NOMO-1 (cell line): ENCODE measurements around the gene NCKAP1.
"Not testable (repeated sequence)": the region's sequence is repeated elsewhere in the genome, so short reads cannot be mapped to it uniquely, and the experiment has no call there.

Experiments
- DNase-seq, 2 experiments: peaks; one replicate each; lab custom pipeline; 2025; ENCODE audit not compliant: unreplicated experiment in 2 of 2; lab: John Stamatoyannopoulos, UW

NCKAP1 gene

DNA sequence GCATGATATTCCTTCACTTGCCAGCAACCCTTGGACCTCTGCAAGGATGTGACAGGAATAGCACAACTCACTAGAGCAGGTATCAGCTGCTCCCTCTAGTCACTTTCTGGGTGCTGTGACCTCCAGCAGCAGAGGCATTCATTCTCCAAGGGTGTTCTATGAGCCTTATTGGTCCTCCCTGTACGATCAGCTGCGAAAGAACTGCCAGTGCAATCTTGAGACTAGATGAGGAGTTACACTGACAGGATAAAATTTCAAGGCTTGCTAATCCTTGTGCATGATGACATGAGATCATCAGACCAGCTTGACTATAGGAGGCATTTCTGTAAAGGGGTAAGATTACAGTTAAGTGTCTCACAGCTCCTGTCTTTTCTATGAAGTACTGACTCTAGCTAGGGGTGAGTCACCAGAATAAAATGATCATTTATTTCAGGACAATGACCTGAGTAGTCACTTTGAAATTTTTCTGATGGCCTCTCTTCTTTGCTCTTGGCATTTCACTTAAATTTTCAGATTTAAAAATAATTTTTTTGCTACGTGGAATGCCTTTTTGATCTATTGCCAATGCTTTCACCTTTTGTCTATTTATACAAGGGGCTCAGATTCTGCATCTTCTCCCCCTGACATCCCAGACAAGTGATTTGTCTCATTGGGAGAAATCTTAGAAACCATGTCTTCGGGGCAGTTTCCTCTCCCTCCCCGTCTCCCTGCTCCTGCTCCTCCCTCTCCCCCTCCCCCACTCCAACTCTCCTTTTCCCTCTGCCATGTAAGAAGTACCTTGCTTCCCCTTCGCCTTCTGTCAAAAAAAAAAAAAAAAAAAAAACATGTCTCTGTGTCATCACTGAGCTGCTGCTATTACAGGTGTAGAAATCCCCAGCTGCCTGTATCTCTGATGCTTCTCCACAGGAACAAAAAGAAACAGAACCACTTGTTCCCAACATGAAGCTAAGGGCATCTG lies 122.6 kb downstream of the NCKAP1 start:
- no peak for DNase-seq

GRCh38 chr2:182914852-182915251 lies 123.4 kb downstream of the NCKAP1 start:
- DNase-seq: no peak

DNA sequence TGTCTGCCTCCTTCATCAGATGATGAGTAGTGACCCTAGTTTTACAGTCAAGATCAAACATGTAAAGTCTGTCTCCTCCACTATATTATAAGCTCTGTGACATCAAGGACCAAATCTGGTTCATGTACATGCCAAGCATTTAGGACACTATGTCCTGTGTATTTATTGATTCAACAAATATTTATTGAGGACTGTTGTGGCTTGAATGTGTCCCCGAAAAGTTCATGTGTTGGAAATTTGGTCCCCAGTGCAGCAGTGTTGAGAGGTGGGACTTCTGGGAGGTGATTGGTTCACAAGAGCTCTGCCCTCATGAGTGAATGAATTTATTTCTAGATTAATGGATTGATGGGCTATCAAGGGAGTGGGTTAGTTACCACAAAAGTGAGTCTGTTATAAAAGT lies 125.2 kb downstream of the NCKAP1 start:
- no peak for DNase-seq

DNA sequence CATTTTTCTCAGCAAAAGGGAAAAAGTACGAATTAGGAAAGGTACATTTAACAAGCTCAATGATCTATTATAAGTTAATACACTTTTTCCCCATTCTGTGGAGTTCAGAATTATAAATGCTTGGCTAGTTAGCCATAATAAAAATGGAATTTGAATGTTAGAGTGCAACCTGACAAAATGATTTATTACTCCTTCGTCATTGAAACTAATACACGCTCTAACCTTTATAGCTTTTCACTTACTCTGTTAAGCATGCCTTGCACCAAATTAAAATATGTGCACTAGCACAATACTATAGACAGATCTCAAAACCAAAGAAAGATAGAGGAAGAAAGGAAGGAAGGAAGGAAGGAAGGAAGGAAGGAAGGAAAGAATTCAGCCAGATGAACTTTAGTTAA lies 125.7 kb downstream of the NCKAP1 start:
- DNase-seq: no peak

GRCh38 chr2:182911813-182912517 lies 126.3 kb downstream of the NCKAP1 start:
- DNase-seq: no peak

DNA sequence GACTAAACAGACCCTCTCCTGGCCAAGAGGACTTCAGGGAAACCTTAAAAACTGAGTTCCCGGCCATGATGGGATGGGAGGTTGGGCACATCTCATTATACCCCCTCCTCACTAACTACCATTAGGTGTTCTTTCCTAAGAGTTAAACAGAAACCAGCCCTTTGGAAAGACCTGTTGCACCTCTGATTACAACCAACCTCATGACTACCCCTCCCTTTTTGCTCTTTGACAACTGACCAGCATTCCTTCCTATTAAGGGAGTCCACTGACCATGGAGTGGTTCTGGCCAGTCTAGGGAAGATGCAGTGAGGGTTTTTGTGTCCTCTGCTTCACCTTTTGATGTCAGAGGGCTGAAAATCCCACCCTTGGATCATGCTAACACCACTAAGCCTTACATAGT lies 127.3 kb downstream of the NCKAP1 start:
- no peak for DNase-seq

DNA sequence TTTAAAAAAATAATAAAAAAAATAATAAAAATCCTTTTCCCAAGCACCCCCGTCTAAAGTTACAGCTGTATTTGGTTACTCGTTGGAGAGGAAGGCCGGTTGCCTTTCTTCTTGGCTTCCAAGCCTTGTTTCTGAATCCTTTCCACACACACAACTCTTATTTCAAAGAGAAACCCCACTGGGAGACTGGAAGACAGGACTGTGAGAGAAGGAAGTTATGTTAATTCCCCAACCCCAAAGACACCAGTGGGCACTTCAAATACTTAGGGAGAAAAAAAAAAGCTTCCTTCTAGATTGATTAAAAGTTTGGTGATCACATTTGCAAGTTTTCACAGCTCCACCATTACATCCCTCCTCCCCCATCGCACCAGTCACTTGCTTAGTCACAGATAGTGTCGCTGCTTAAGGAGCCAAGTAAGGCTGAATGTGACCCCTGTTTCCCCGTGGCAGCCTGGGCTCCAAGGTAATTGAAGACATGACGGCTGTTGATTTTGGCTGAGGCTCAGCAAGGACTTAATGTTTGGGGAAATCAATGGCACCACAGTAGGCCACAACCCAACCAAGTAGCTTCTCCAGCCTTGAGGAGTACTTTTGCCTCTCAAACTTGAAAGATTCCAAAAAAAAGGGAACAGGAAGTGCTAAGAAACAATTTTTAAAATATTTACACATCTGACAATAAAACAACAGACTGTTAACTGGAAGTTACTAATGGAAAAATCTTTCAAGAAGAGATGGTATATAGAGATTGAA lies 131.0 kb downstream of the NCKAP1 start:
- no peak for DNase-seq

DNA sequence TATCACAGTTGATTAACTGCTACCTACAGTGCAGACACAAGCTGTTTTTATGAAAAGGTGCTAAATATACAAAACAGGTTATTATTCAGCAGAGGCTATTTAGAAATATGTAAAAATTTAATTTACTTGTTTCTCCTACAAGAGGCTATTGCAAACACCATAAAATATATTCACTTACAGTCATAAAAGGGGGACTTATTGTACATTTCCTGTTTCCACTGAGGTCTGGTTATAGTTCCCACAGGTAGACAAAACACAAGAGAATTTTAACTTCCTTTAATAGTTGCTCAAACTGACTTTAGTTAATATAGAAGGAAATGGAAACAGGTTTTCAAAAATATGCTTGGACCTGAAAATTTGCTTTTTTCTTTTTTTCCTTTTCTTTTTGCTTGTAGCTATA lies 131.8 kb downstream of the NCKAP1 start:
- DNase-seq: no peak

- DNase-seq: no peak
These were observed 133.4 kb downstream of the NCKAP1 start for GRCh38 chr2:182904844-182905243.

DNA sequence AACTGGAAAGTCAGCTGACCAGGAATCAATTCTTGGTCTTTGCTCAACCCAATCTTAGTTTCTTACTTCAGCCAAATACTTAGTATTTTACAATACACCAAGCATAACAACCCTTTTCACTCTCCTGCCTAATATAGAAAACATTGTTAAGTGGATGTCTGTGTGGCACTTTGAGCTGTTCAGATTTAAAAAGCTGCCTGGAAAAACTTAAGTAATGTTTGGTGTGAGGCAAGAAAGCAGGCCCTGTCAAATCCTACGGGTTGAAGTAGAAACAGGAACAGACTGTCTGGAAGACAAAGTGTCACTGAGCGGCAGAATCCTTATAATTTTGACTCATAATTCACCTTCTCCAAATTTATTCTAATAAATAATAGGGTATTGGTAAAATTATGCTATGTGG lies 134.7 kb downstream of the NCKAP1 start:
- DNase-seq: no peak

DNA sequence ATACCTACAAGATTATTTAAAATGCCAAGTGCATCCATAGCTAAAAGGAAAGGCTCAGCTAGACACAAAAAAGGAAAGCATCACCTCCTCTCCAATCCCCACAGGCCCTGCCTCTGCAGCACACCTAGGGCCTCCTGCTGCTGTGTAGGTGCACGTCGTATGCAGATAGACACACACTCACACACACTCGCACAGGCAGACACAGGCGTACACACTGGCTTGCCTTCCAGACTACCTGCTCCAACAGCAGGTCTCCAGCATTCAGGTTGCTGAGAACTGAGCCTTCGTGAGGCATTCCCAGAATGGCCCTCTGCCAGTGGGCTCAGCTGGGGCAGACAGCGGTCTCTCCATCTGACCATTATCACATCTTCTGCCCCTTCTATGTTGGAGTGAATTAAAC lies 136.5 kb downstream of the NCKAP1 start:
- DNase-seq: no peak

DNA sequence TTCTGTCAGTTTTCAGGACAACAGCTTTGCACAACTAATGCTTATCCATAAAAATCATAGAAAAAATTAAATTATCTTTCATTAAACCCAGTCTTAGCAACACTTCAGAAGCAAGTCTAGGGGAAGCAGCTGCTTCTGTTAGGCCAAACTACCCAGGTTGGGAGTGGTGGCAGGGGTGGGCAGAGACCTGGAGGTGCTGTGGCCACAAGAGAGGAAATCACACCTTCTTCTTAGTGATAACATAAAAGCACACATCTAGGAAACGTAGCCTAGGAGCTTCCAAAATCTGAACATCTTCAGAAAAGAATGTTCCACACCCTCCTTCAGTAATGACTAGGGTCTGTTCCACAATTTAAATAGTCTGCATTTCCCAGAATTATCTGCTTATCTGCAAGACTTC lies 139.5 kb downstream of the NCKAP1 start:
- no peak for DNase-seq

- no peak for DNase-seq
These were observed 141.1 kb downstream of the NCKAP1 start for GRCh38 chr2:182897137-182897536.

- no peak for DNase-seq
These were observed 142.5 kb downstream of the NCKAP1 start for GRCh38 chr2:182895798-182896197.

DNA sequence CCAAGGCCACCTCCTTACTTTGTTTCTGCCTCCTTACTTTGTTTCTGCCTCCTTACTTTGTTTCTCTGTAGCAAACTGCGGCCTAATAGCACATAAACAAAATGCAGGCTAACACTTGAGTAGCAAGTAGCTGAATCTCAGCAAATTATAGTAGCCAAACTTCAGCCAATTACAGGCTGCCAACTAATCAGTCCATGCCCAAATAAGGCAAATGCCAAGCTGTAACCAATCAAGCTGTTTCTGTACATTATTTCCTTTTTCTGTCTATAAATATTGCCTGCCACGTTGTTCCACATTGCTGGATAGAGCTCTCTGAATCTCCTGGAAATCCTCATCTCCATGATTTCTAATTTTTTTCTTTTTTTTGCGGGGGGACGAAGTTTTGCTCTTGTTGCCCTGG lies 143.1 kb downstream of the NCKAP1 start:
- no peak for DNase-seq

DNA sequence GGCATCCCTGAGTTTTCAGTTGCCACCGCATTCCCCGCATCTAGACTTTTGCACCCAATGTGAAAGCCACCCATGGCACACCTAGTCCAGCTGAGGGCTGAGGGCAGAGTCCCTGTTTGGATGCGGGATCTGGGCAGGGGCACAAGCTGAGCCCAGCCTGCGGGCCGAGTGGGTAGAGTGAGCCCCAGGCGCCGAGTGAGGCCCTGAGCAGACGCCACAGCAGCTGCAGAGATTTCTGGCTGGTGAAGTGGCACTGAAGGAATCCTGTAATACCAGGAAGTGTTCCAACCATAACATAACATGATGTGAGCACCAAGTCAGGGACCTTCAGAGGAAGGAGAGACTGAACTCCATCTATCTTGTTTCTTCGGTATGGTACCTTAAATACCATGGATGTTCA lies 144.1 kb downstream of the NCKAP1 start:
- no peak for DNase-seq

DNA sequence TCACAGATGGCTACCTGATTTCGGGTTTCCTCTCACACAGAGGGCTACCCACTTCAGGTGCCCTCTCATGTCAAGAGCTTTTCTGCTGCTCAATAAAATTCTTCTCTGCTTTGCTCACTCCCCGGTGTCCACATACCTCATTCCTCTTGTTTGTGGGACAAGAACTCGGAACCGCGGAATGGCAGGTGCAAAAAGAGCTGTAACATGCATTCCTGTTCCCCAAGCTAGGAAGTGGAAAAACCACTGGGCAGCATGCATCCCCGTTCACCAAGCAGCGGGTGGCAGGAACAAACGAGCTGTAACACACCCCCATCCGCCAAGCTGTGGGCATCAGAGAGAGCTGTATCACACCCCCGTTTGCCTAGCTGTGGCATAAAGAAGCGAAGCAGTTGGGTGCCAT lies 144.6 kb downstream of the NCKAP1 start:
- no peak for DNase-seq

DNA sequence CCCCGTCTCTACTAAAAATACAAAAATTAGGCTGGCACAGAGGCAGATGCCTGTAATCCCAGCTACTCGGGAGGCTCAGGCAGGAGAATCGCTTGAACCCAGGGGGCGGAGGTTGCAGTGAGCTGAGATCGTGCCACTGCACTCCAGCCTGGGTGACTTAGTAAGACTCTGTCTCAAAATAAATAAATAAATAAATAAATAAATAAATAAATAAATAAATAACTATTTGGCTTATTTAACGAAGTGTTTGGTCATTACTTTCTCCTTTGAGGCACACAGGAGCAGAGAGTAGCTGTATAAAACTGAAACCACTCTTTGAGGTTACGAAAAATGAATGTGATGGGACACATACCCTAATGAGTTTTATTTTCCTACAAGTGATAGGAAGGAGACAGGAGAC lies 145.2 kb downstream of the NCKAP1 start:
- DNase-seq: not testable (repeated sequence)

- no peak for DNase-seq
These were observed 146.6 kb downstream of the NCKAP1 start for GRCh38 chr2:182891611-182892010.

GRCh38 chr2:182890773-182891378 lies 147.4 kb downstream of the NCKAP1 start:
- DNase-seq: no peak

GRCh38 chr2:182890305-182890704 lies 148.0 kb downstream of the NCKAP1 start:
- no peak for DNase-seq
